ENCODE data around the gene LIN28A. TPM values are rescaled to one million over a fixed set of nuclear protein-coding genes. Genes with fewer than 3 reads are reported as not detected.

Gene LIN28A
- polyA plus RNA-seq, 1 of the 3 experiments (the other 2 are of a cell fraction) = not detected

- no peak for TF ChIP-seq USF1 (IDR thresholded peaks at IDR 0.05; ENCODE audit: borderline replicate concordance, low read depth)
- TF ChIP-seq PBX3 (IDR thresholded peaks at IDR 0.05) = no peak
- TF ChIP-seq RXRA (IDR thresholded peaks at IDR 0.05; ENCODE audit: borderline replicate concordance, low read depth) = no peak
- TF ChIP-seq GABPA (IDR thresholded peaks at IDR 0.05; ENCODE audit: low read depth) = no peak
- TF ChIP-seq RFX5 (IDR thresholded peaks at IDR 0.05; ENCODE audit: low read length) = no peak
- TF ChIP-seq NRF1 (IDR thresholded peaks at IDR 0.05; ENCODE audit: low read depth, low read length) = no peak
- TF ChIP-seq TEAD4 (IDR thresholded peaks at IDR 0.05; ENCODE audit: borderline replicate concordance, insufficient read depth) = no peak
- no peak for TF ChIP-seq USF2 (IDR thresholded peaks at IDR 0.05; ENCODE audit: borderline replicate concordance, low read depth, low read length)
- no peak for TF ChIP-seq MAX (IDR thresholded peaks at IDR 0.05; ENCODE audit: low read depth)
- no peak for TF ChIP-seq JUND (IDR thresholded peaks at IDR 0.05)
- no peak for TF ChIP-seq YY1 (IDR thresholded peaks at IDR 0.05; ENCODE audit: low read depth)
- TF ChIP-seq RCOR1 (IDR thresholded peaks at IDR 0.05; ENCODE audit: low read length) = no peak
- no peak for TF ChIP-seq FOSL2 (IDR thresholded peaks at IDR 0.05; ENCODE audit: borderline replicate concordance, low read depth)
- TF ChIP-seq EZH2phosphoT487 (IDR thresholded peaks at IDR 0.05; ENCODE audit: borderline replicate concordance, low read depth) = no peak
- TF ChIP-seq MXI1 (IDR thresholded peaks at IDR 0.05; ENCODE audit: low read depth, low read length) = no peak
- H3K4me3 ChIP-seq (ENCODE audit: low read depth in 2 of 2, low read length in 1 of 2) = no peak overlapping the region
- 97% methylated on average over 6 of the region's 6 CpGs for WGBS (ENCODE audit: low lambda C conversion rate)
- H2AFZ ChIP-seq (ENCODE audit: low read depth) = no peak overlapping the region
- H3K4me2 ChIP-seq = no peak overlapping the region
- H3K9me3 ChIP-seq = no peaks in the 10 kb centered on the region
- H3K9me2 ChIP-seq = no peaks in the 10 kb centered on the region
- peaks cover 31 to 34% of the 10 kb centered on the region in 2 experiments for H3K36me3 ChIP-seq (replicated peaks in 1 of 2; ENCODE audit: control insufficient read depth in 1 of 2, insufficient read depth in 2 of 2, low read length in 1 of 2)
- CTCF ChIA-PET = interaction anchor here (0.7 to 2.1 kb wide), 2 partner anchors 21 to 46 kb away, joined by 3 to 6 read pairs; no protein-coding TSS in a partner anchor
- no peaks in the 10 kb centered on the region for H3K27me3 ChIP-seq (ENCODE audit: insufficient read depth)
- peaks cover 5 to 20% of the 10 kb centered on the region in 2 experiments; a peak in 3 of 4 replicates for H3K4me1 ChIP-seq (ENCODE audit: control insufficient read depth in 1 of 2, insufficient read depth in 2 of 2, low read depth in 1 of 2, low read length in 1 of 2)
- H3K27ac ChIP-seq (ENCODE audit: low read depth in 2 of 2, low read length in 1 of 2) = no peak overlapping the region
- H3K79me2 ChIP-seq (ENCODE audit: insufficient read depth) = peaks cover 23% of the 10 kb centered on the region
- DNase-seq = no peak
- no peak overlapping the region for H3K9ac ChIP-seq
- POLR2A ChIA-PET = no interaction called here
- peaks cover 21% of the 10 kb centered on the region for H4K20me1 ChIP-seq (ENCODE audit: insufficient read depth)
- peaks cover 65% of the 10 kb centered on the region for H3F3A ChIP-seq (replicated peaks; ENCODE audit: insufficient read depth)
Observed at GRCh38 chr1:26478988-26479387, 68.4 kb downstream of the LIN28A start.

Other genes with a start within 250 kb of the LIN28A start
- gene C1orf232, start 241.9 kb upstream of the LIN28A start, polyA plus RNA-seq (2012; rRNA removed) = not detected in 2 replicates
- gene ZNF593, start 240.9 kb upstream of the LIN28A start, polyA plus RNA-seq (2012; rRNA removed) = 58.7 and 64.8 TPM in 2 replicates
- gene ZNF593OS, start 239.0 kb upstream of the LIN28A start, polyA plus RNA-seq (2012; rRNA removed) = not detected in 2 replicates
- 0.49 and 0.58 TPM in 2 replicates for gene CNKSR1, start 233.3 kb upstream of the LIN28A start, polyA plus RNA-seq (2012; rRNA removed)
- gene CATSPER4, start 220.2 kb upstream of the LIN28A start, polyA plus RNA-seq (2012; rRNA removed) = not detected in 2 replicates
- gene CEP85, start 176.6 kb upstream of the LIN28A start, polyA plus RNA-seq (2012; rRNA removed) = 12.1 and 16.6 TPM in 2 replicates
- 131 and 202 TPM in 2 replicates for gene SH3BGRL3, start 130.7 kb upstream of the LIN28A start, polyA plus RNA-seq (2012; rRNA removed)
- gene UBXN11, start 104.2 kb upstream of the LIN28A start, polyA plus RNA-seq (2012; rRNA removed) = 30.6 and 35.3 TPM in 2 replicates
- not detected in 2 replicates for gene CD52, start 92.9 kb upstream of the LIN28A start, polyA plus RNA-seq (2012; rRNA removed)
- gene CRYBG2, start 56.7 kb upstream of the LIN28A start, polyA plus RNA-seq (2012; rRNA removed) = 0.08 and 0.49 TPM in 2 replicates
- not detected in 2 replicates for gene ZNF683, start 38.1 kb upstream of the LIN28A start, polyA plus RNA-seq (2012; rRNA removed)
- 25.0 and 36.6 TPM in 2 replicates for gene DHDDS, start 21.5 kb downstream of the LIN28A start, polyA plus RNA-seq (2012; rRNA removed)
- 343 and 644 TPM in 2 replicates for gene HMGN2, start 61.6 kb downstream of the LIN28A start, polyA plus RNA-seq (2012; rRNA removed)
- 8.3 and 9.7 TPM in 2 replicates for gene RPS6KA1, start 118.9 kb downstream of the LIN28A start, polyA plus RNA-seq (2012; rRNA removed)

Data from SK-N-SH (cell line).